ENCODE measurements around the gene ZIC4. TPM values are rescaled to one million over a fixed set of nuclear protein-coding genes. Genes with fewer than 3 reads are reported as not detected.

The ZIC4 gene
- total RNA-seq, 3 donors from 2014 or later (not counting 1 experiment from before 2014, with no cell fraction given): not detected

GRCh38 chr3:147387885-147388699 is 18.3 kb downstream of the ZIC4 start:
- DNase-seq (no peak), ATAC-seq (no peak)
- H3K27me3 ChIP-seq (ENCODE audit: control insufficient read depth, insufficient read depth, low read length): peaks cover 51% of the 10 kb centered on the region
- no peaks in the 10 kb centered on the region for H3K4me1 Mint-ChIP-seq
- H3K9me3 ChIP-seq (ENCODE audit: control insufficient read depth, insufficient read depth, low read length): peaks cover 41% of the 10 kb centered on the region
- peaks cover 74 to 78% of the 10 kb centered on the region in 2 donors for H3K27me3 Mint-ChIP-seq (ENCODE audit: low read depth in 2 of 2)
- no peaks in the 10 kb centered on the region for H3K4me1 ChIP-seq (ENCODE audit: control insufficient read depth, insufficient read depth, low read length)
- no peak overlapping the region for H3K4me3 ChIP-seq (ENCODE audit: low read length)
- no peaks in the 10 kb centered on the region for H3K36me3 ChIP-seq (ENCODE audit: control insufficient read depth, insufficient read depth, low read length)
- no peak overlapping the region for H3K4me3 Mint-ChIP-seq
- intact Hi-C loops (cut with micrococcal nuclease): no loop called here
- H3K36me3 Mint-ChIP-seq: peaks cover 39% of the 10 kb centered on the region
- no peak for TF ChIP-seq CTCF (IDR thresholded peaks at IDR 0.05)
- no peak overlapping the region for H3K27ac Mint-ChIP-seq
- 8% methylated on average over 30 of the region's 36 CpGs for WGBS (ENCODE audit: insufficient coverage)
- H3K27ac ChIP-seq (ENCODE audit: low read length): no peak overlapping the region
- peaks cover 0 to 3% of the 10 kb centered on the region in 2 donors for H3K9me3 Mint-ChIP-seq

GRCh38 chr3:147387291-147387884 is 19.0 kb downstream of the ZIC4 start:
- no peak for TF ChIP-seq CTCF (IDR thresholded peaks at IDR 0.05)
- WGBS (ENCODE audit: insufficient coverage): 10% methylated on average over 10 of the region's 10 CpGs
- H3K9me3 ChIP-seq (ENCODE audit: control insufficient read depth, insufficient read depth, low read length): peaks cover 37% of the 10 kb centered on the region
- Mint-ChIP-seq H3K36me3 (peaks cover 39% of the 10 kb centered on the region), H3K27ac (no peak overlapping the region), H3K27me3 (ENCODE audit: low read depth in 2 of 2) (peaks cover 72 to 77% of the 10 kb centered on the region in 2 donors), H3K4me1 (no peaks in the 10 kb centered on the region), H3K9me3 (peaks cover 0 to 3% of the 10 kb centered on the region in 2 donors), H3K4me3 (no peak overlapping the region)
- peaks cover 50% of the 10 kb centered on the region for H3K27me3 ChIP-seq (ENCODE audit: control insufficient read depth, insufficient read depth, low read length)
- no peaks in the 10 kb centered on the region for H3K36me3 ChIP-seq (ENCODE audit: control insufficient read depth, insufficient read depth, low read length)
- intact Hi-C loops (cut with micrococcal nuclease): no loop called here
- no peaks in the 10 kb centered on the region for H3K4me1 ChIP-seq (ENCODE audit: control insufficient read depth, insufficient read depth, low read length)
- DNase-seq: no peak
- H3K27ac ChIP-seq (ENCODE audit: low read length): no peak overlapping the region
- no peak for ATAC-seq
- no peak overlapping the region for H3K4me3 ChIP-seq (ENCODE audit: low read length)

- H3K4me1 ChIP-seq (ENCODE audit: control insufficient read depth, insufficient read depth, low read length): no peaks in the 10 kb centered on the region
- H3K4me1 Mint-ChIP-seq: no peaks in the 10 kb centered on the region
- H3K36me3 Mint-ChIP-seq: peaks cover 39% of the 10 kb centered on the region
- H3K4me3 Mint-ChIP-seq: no peak overlapping the region
- peaks cover 23% of the 10 kb centered on the region for H3K9me3 ChIP-seq (ENCODE audit: control insufficient read depth, insufficient read depth, low read length)
- no peak overlapping the region for H3K27ac Mint-ChIP-seq
- no peak overlapping the region for H3K4me3 ChIP-seq (ENCODE audit: low read length)
- peaks cover 37% of the 10 kb centered on the region for H3K27me3 ChIP-seq (ENCODE audit: control insufficient read depth, insufficient read depth, low read length)
- 11% methylated on average over 20 of the region's 23 CpGs for WGBS (ENCODE audit: insufficient coverage)
- H3K9me3 Mint-ChIP-seq: peaks cover 0 to 3% of the 10 kb centered on the region in 2 donors
- H3K27me3 Mint-ChIP-seq (ENCODE audit: low read depth in 2 of 2): peaks cover 77 to 86% of the 10 kb centered on the region in 2 donors
- no peak for TF ChIP-seq CTCF (IDR thresholded peaks at IDR 0.05)
- DNase-seq (no peak), ATAC-seq (no peak)
- H3K36me3 ChIP-seq (ENCODE audit: control insufficient read depth, insufficient read depth, low read length): no peaks in the 10 kb centered on the region
- no peak overlapping the region for H3K27ac ChIP-seq (ENCODE audit: low read length)
- intact Hi-C loops (cut with micrococcal nuclease): no loop called here
Measured at GRCh38 chr3:147385059-147386012, 21.0 kb downstream of the ZIC4 start.
